Cardiac fibroblast (primary cell): ENCODE results near the gene GUCY1A2.

ENCODE experiments used
- DNase-seq, 2 donors: peaks; one replicate each; pipeline versions ENCODE4 v3.0.0 to v3.0.0-alpha.2; 2010; ENCODE audit warnings: low read depth in 2 of 2
- H3K4me3 ChIP-seq, 2 donors: replicated peaks in 1 of 2; 1 replicate in 1 of 2; 2 replicates in 1 of 2; pipeline ENCODE4 v1.5.1; 2011; ENCODE audit warnings: low read depth in 2 of 2, low read length in 2 of 2, mild to moderate bottlenecking in 2 of 2, moderate library complexity in 1 of 2
- CTCF ChIP-seq: IDR thresholded peaks from one replicate; pipeline ENCODE4 v1.5.1; 2011; ENCODE audit warnings: low read depth, mild to moderate bottlenecking, low read length, inconsistent platforms

Gene GUCY1A2

DNA sequence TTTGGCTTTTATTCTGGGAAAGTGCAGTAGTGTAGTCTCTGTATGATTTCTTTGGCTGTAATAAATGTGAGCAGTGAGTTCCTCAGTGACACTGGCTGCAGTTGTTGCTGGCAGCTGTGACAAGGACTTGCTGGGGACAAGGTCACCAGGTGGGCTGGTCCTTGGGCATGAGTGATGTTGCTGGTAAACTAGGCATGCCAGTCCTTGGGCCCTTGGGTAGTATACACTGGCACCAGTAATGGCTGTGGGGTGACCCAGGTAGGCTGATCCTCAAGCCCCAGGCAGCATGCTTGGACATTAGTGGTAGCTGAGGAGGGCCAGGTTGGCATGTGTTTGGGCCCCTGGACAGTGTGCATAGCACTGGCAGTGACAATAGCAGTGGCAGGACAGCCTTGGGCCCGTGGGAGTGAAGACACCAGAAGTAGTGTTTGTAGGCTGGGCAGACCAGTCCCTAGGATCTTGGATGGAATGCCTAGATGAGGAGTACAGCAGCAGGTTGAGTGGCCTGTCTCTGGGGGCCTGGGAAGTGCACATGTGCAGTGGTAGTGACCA is 164.3 kb downstream of the GUCY1A2 start:
- DNase-seq, result no peak
- TF ChIP-seq CTCF, result no peak
- H3K4me3 ChIP-seq, result no peak overlapping the region

GRCh38 chr11:106852779-106853178 is 165.5 kb downstream of the GUCY1A2 start:
- no peak overlapping the region for H3K4me3 ChIP-seq
- no peak for TF ChIP-seq CTCF
- DNase-seq, result no peak

- TF ChIP-seq CTCF, result no peak
These were observed 169.8 kb downstream of the GUCY1A2 start for GRCh38 chr11:106848526-106848925.

GRCh38 chr11:106842134-106842533 is 176.1 kb downstream of the GUCY1A2 start:
- no peak for DNase-seq
- no peak for TF ChIP-seq CTCF
- H3K4me3 ChIP-seq, result no peak overlapping the region

More at GRCh38 chr11:106848526-106848925, 169.8 kb downstream of the GUCY1A2 start:
- no peak overlapping the region for H3K4me3 ChIP-seq
- DNase-seq, result no peak

DNA sequence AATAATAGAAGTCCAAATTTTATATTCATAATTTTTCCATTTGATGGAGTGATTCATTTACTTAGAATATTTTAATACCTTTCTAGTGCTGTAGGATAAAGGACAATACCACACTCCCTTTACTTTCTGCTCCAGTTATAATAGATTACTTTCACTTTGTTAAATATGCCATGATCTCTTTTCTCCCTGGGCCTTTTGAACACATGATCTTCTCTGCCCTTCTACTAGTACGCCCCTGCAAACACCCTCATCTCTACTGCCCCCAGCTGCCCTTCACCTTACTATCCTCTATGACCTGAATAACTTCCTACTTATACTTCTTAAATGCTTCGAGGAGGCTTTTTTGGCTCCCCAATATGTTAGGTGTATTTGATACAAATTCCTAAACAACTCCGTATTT is 177.3 kb downstream of the GUCY1A2 start:
- TF ChIP-seq CTCF, result no peak
- DNase-seq, result no peak
- no peak overlapping the region for H3K4me3 ChIP-seq

GRCh38 chr11:106840146-106840545 is 178.1 kb downstream of the GUCY1A2 start:
- DNase-seq, result no peak
- no peak for TF ChIP-seq CTCF
- no peak overlapping the region for H3K4me3 ChIP-seq

DNA sequence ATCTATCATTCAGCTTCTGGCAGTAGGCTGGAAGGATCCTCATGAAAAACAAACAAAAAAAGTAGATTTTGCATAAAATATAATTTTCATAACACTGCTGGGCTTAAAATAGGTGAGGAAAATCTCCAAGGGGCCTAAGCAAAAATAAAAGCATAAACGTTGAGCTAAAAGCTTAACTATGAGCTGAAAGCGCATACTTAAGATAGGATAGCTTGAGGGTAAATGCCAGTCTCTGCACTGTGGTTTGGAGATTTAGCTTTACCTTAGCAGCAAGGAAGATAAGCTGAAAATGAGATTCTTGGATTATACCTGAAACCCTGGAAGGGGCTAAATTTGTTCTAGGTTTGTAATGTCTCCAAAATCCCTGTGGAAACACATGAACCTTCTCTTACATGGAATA is 183.7 kb downstream of the GUCY1A2 start:
- no peak for DNase-seq
- no peak overlapping the region for H3K4me3 ChIP-seq
- TF ChIP-seq CTCF, result no peak
